Gastrocnemius medialis (tissue), 4 donors: ENCODE measurements around the gene XCL1.

Source experiments
- POLR2A ChIP-seq, 2 donors: fragments of 450-650 bp; IDR thresholded peaks; one replicate each; pipeline ENCODE4 v1.6.1; 2017; ENCODE audit warnings: antibody characterized with exemption in 2 of 2, mild to moderate bottlenecking in 2 of 2, moderate library complexity in 2 of 2
- TF ChIP-seq, protein P1 (sequence below), 5 experiments: fragments of 450-650 bp in 3 of 5; fragments of 200-600 bp in 2 of 5; sonication (generic) in 2 of 5; IDR thresholded peaks in 4 of 5; conservative IDR thresholded peaks in 1 of 5; 1 replicate in 4 of 5; 2 replicates in 1 of 5; pipeline ENCODE4 v1.5.1; 2016 to 2019; ENCODE audit warnings: antibody characterized with exemption in 5 of 5, mild to moderate bottlenecking in 3 of 5, moderate library complexity in 3 of 5

DNA sequence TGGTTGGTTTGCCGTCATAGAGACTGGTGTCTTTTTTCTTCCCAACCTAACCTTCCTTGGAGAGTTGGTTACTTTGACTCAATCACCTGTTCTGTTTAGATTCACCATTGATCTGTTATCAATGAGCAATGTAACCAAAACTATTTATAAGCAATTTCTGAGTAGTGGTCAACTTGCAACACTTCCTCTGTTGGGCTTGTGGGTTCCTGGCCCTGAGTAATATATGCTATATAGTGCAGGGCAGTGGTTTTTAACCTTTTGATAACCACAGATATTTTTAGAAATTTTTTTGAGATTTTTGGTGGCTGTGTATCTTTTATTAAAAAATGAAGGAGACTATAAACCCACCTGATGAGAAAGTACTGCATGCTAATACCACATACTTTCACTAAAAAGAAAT is 9.4 kb upstream of the XCL1 start:
- TF ChIP-seq, protein P1, sequence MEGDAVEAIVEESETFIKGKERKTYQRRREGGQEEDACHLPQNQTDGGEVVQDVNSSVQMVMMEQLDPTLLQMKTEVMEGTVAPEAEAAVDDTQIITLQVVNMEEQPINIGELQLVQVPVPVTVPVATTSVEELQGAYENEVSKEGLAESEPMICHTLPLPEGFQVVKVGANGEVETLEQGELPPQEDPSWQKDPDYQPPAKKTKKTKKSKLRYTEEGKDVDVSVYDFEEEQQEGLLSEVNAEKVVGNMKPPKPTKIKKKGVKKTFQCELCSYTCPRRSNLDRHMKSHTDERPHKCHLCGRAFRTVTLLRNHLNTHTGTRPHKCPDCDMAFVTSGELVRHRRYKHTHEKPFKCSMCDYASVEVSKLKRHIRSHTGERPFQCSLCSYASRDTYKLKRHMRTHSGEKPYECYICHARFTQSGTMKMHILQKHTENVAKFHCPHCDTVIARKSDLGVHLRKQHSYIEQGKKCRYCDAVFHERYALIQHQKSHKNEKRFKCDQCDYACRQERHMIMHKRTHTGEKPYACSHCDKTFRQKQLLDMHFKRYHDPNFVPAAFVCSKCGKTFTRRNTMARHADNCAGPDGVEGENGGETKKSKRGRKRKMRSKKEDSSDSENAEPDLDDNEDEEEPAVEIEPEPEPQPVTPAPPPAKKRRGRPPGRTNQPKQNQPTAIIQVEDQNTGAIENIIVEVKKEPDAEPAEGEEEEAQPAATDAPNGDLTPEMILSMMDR (IDR thresholded peaks at IDR 0.05 in 4 of 5, conservative IDR thresholded peaks at IDR 0.05 in 1 of 5): no peak
- TF ChIP-seq POLR2A (IDR thresholded peaks at IDR 0.05): no peak
